MCF 10A (cell line): Measurements from ENCODE around the gene IQCM. TPM values are rescaled to one million over a fixed set of nuclear protein-coding genes. Genes with fewer than 3 reads are reported as not detected.

Source experiments
- BruUV-seq: library from RNA; stranded (reverse); fragments of 400-500 nt; replicated peaks from 2 replicates; lab custom pipeline; 2021; lab: Mats Ljungman, UMichigan
- CTCF ChIA-PET: fragments of 300-600 bp; sonication (Branson Sonifier 250); formaldehyde crosslinking; extraction: SDS; loops from one replicate; lab custom pipeline; 2021; ENCODE audit warnings: antibody characterized with exemption, inconsistent platforms; lab: Yijun Ruan, JAX
- POLR2A ChIA-PET: fragments of 300-600, 350-650 bp; sonication (Branson Sonifier 250); formaldehyde crosslinking; extraction: SDS; loops from one replicate; lab custom pipeline; 2020; ENCODE audit warnings: antibody characterized with exemption, inconsistent platforms; lab: Yijun Ruan, JAX
- DNase-seq: peaks from one replicate; pipeline ENCODE4 v3.0.0-alpha.2; 2018; ENCODE audit not compliant: unreplicated experiment
- H3K27ac Mint-ChIP-seq: one replicate; pipeline ENCODE4 v1.8.0; 2022; ENCODE audit warnings: mild to moderate bottlenecking, low read depth, mixed read lengths; ENCODE audit not compliant: unreplicated experiment
- H3K27me3 Mint-ChIP-seq: one replicate; pipeline ENCODE4 v1.8.0; 2022; ENCODE audit warnings: mixed read lengths; ENCODE audit not compliant: insufficient read depth, unreplicated experiment
- H3K36me3 Mint-ChIP-seq: one replicate; pipeline ENCODE4 v1.8.0; 2022; ENCODE audit warnings: mild to moderate bottlenecking, moderate library complexity, mixed read lengths; ENCODE audit not compliant: insufficient read depth, unreplicated experiment
- H3K4me1 Mint-ChIP-seq: one replicate; pipeline ENCODE4 v1.8.0; 2022; ENCODE audit warnings: mixed read lengths; ENCODE audit not compliant: insufficient read depth, unreplicated experiment
- H3K4me3 Mint-ChIP-seq: one replicate; pipeline ENCODE4 v1.8.0; 2022; ENCODE audit warnings: mild to moderate bottlenecking, moderate library complexity, mixed read lengths; ENCODE audit not compliant: unreplicated experiment
- H3K9me3 Mint-ChIP-seq: one replicate; pipeline ENCODE4 v1.8.0; 2022; ENCODE audit warnings: mixed read lengths; ENCODE audit not compliant: unreplicated experiment
- intact Hi-C: fragments of 100-400 bp; cut with micrococcal nuclease; formaldehyde crosslinking; loops from 2 replicates; pipeline ENCODE4 v1.14.1; 2022
- total RNA-seq: library from RNA; stranded (reverse); gene quantifications from 2 replicates; pipeline ENCODE4 v1.2.3, GENCODE V29; 2022
- TF ChIP-seq, protein P1 (sequence below): fragments of 200-600 bp; IDR thresholded peaks from one replicate; pipeline ENCODE4 v1.8.0; 2022; ENCODE audit warnings: antibody characterized with exemption, mild to moderate bottlenecking; ENCODE audit not compliant: unreplicated experiment

Gene IQCM
- total RNA-seq, 1 experiment from 2014 or later: not detected

DNA sequence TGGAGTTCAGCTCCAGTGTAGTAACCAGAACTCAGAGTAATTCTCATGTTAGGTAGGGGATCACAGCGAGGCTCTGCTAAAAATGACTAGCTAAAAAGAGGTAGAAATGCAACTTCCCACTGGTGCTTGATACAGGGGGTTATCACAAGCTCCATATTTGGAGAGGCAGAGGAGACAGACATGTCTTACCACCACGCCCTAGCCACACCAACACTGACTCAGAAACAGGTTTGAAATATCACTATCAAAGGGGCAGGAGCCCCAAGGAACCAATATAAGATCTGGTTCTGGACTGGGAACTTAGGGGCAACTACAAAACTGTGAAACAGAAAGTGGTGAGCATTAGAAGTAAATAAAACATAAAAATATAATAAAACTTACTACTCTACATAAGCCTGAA lies 62.9 kb downstream of the IQCM start:
- Mint-ChIP-seq H3K4me1 (peaks cover 16% of the 10 kb centered on the region), H3K9me3 (no peaks in the 10 kb centered on the region), H3K27me3 (no peaks in the 10 kb centered on the region), H3K4me3 (no peak overlapping the region), H3K27ac (no peak overlapping the region), H3K36me3 (no peaks in the 10 kb centered on the region)
- intact Hi-C loops: no loop called here
- BruUV-seq: no TSS peak
- ChIA-PET CTCF (interaction anchor here (0.7 kb wide), 1 partner anchor 11 kb away, joined by 3 read pairs; no protein-coding TSS in a partner anchor), POLR2A (no interaction called here)
- TF ChIP-seq, protein P1, sequence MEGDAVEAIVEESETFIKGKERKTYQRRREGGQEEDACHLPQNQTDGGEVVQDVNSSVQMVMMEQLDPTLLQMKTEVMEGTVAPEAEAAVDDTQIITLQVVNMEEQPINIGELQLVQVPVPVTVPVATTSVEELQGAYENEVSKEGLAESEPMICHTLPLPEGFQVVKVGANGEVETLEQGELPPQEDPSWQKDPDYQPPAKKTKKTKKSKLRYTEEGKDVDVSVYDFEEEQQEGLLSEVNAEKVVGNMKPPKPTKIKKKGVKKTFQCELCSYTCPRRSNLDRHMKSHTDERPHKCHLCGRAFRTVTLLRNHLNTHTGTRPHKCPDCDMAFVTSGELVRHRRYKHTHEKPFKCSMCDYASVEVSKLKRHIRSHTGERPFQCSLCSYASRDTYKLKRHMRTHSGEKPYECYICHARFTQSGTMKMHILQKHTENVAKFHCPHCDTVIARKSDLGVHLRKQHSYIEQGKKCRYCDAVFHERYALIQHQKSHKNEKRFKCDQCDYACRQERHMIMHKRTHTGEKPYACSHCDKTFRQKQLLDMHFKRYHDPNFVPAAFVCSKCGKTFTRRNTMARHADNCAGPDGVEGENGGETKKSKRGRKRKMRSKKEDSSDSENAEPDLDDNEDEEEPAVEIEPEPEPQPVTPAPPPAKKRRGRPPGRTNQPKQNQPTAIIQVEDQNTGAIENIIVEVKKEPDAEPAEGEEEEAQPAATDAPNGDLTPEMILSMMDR: no peak
- DNase-seq: no peak

DNA sequence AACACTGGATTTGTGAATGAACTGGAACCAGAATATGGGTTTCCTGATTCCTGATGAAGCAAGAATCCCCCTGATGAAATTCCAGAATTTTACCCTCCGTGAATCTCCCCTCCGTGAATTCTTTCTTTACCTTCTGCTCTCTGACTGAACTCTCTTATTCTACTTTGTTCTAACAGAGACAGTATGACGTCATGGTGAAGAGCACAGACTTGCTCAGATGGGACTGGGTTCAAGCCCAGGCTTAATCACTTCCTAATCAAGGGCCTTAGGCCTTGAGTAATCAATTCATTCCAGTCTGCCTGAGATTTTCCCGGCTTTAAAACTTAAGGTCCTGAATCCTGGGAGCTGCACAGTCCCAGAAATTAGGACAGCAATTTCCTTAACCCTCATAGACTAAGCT lies 64.5 kb downstream of the IQCM start:
- TF ChIP-seq, protein P1: no peak
- no TSS peak for BruUV-seq
- ChIA-PET CTCF (no interaction called here), POLR2A (no interaction called here)
- H3K36me3 Mint-ChIP-seq: no peaks in the 10 kb centered on the region
- no peak overlapping the region for H3K4me3 Mint-ChIP-seq
- peaks cover 5% of the 10 kb centered on the region for H3K9me3 Mint-ChIP-seq
- no peak for DNase-seq
- intact Hi-C loops: no loop called here
- no peak overlapping the region for H3K27ac Mint-ChIP-seq
- peaks cover 16% of the 10 kb centered on the region for H3K4me1 Mint-ChIP-seq
- no peaks in the 10 kb centered on the region for H3K27me3 Mint-ChIP-seq

DNA sequence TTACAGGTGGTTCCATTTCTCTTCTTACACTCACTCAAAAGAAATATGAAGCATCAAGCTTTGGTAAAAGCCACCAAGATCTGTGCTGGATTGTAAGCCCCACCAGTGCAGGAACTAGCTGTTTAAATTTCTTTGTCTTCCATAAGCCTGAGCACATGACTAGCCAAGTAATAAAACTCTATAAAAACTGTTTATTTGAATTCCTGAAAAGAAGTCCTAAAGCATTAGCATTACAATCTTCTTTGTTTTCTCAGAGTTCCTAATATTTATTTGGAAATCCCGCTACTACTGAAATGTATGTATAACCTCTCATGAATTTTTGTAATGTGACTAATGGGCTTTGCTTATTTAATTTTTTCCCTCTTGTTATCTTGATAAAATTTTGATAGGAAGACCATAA lies 65.9 kb downstream of the IQCM start:
- peaks cover 8% of the 10 kb centered on the region for H3K9me3 Mint-ChIP-seq
- H3K36me3 Mint-ChIP-seq: no peaks in the 10 kb centered on the region
- no TSS peak for BruUV-seq
- no peak for DNase-seq
- peaks cover 11% of the 10 kb centered on the region for H3K4me1 Mint-ChIP-seq
- intact Hi-C loops: no loop called here
- no peaks in the 10 kb centered on the region for H3K27me3 Mint-ChIP-seq
- POLR2A ChIA-PET: no interaction called here
- H3K27ac Mint-ChIP-seq: no peak overlapping the region
- CTCF ChIA-PET: interaction anchor here (0.5 to 1.1 kb wide), 2 partner anchors 29 to 231 kb away, joined by 3 read pairs; no protein-coding TSS in a partner anchor
- TF ChIP-seq, protein P1: no peak
- no peak overlapping the region for H3K4me3 Mint-ChIP-seq

DNA sequence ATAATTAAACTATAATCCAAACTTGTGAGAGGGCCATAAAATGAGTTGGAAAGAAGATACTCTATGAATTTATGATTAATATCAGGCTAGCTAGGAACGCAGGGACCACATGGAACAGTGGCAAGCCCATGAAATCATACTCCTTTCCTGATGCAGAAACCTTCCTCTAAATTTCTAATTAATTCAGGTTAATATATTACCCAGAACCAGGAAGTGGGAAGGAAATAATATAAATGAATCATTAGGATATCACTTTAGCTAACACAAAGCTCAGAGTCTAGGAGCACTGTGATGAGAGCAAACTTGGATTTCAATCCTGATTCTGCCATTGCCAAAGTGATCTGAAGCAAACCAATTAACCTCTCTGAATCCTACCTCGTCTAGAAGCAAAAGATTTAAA lies 68.0 kb downstream of the IQCM start:
- DNase-seq: no peak
- Mint-ChIP-seq H3K4me1 (peaks cover 3% of the 10 kb centered on the region), H3K27ac (no peak overlapping the region), H3K9me3 (peaks cover 8% of the 10 kb centered on the region), H3K36me3 (no peaks in the 10 kb centered on the region), H3K4me3 (no peak overlapping the region), H3K27me3 (no peaks in the 10 kb centered on the region)
- TF ChIP-seq, protein P1: no peak
- CTCF ChIA-PET: interaction anchor here (0.7 kb wide), 1 partner anchor 149 kb away, joined by 3 read pairs; no protein-coding TSS in a partner anchor
- intact Hi-C loops: no loop called here
- no TSS peak for BruUV-seq
- POLR2A ChIA-PET: no interaction called here
